Small intestine (tissue), 7 donors: ENCODE data around the gene LRRC27. TPM values are rescaled to one million over a fixed set of nuclear protein-coding genes. Genes with fewer than 3 reads are reported as not detected.

ENCODE experiments used
- DNase-seq, 2 donors: peaks; one replicate each; pipeline versions ENCODE4 v3.0.0 to v3.0.0-alpha.2; 2013
- FAIRE-seq: peaks from 2 replicates; lab custom pipeline; 2012; peaks lifted over from hg19 to GRCh38; lab: Jason Lieb, UNC
- H3K27ac ChIP-seq, 3 donors: one replicate each; pipeline ENCODE4 v1.5.1; 2013; ENCODE audit warnings: low read length in 2 of 3, mild to moderate bottlenecking in 2 of 3, control low read depth in 1 of 3, inconsistent platforms in 1 of 3, low read depth in 1 of 3, moderate library complexity in 1 of 3
- H3K27me3 ChIP-seq, 3 donors: one replicate each; pipeline ENCODE4 v1.6.1; 2013; ENCODE audit warnings: low read length in 3 of 3, inconsistent platforms in 1 of 3; ENCODE audit not compliant: control insufficient read depth in 3 of 3, insufficient read depth in 3 of 3
- H3K36me3 ChIP-seq, 3 donors: one replicate each; pipeline ENCODE4 v1.6.1; 2013; ENCODE audit warnings: low read length in 3 of 3, inconsistent platforms in 1 of 3, low read depth in 1 of 3, mild to moderate bottlenecking in 1 of 3, moderate library complexity in 1 of 3; ENCODE audit not compliant: control insufficient read depth in 3 of 3, insufficient read depth in 2 of 3
- H3K4me1 ChIP-seq, 3 donors: one replicate each; pipeline ENCODE4 v1.6.1; 2013; ENCODE audit warnings: low read length in 2 of 3, inconsistent platforms in 1 of 3, low read depth in 1 of 3, mild to moderate bottlenecking in 1 of 3, moderate library complexity in 1 of 3; ENCODE audit not compliant: control insufficient read depth in 3 of 3, insufficient read depth in 2 of 3
- H3K4me3 ChIP-seq, 3 donors: one replicate each; pipeline ENCODE4 v1.5.1; 2013; ENCODE audit warnings: low read length in 3 of 3, control low read depth in 1 of 3, inconsistent platforms in 1 of 3, low read depth in 1 of 3, mild to moderate bottlenecking in 1 of 3, moderate library complexity in 1 of 3
- H3K9me3 ChIP-seq, 2 donors: one replicate each; pipeline ENCODE4 v1.6.1; 2013; ENCODE audit warnings: low read depth in 1 of 2, low read length in 1 of 2; ENCODE audit not compliant: control insufficient read depth in 2 of 2, insufficient read depth in 1 of 2
- WGBS, 3 donors: extraction: QIAGEN DNeasy Blood & Tissue Kit; methylation state at CpG; one replicate each; pipeline ENCODE4 v1.1.7; 2013; 5-methylcytosine and 5-hydroxymethylcytosine counted together
- polyA plus RNA-seq, 4 donors: library from polyadenylated mRNA; stranded (reverse) in 3 of 4; unstranded in 1 of 4; fragments of 200-250 nt in 3 of 4; fragments of 120-200 nt in 1 of 4; gene quantifications; one replicate each; pipeline versions ENCODE4 v1.2.1 to v1.2.3, GENCODE V29; 2013
- donor health status: healthy with polysubstance abuse.
- donor health status: control.
- donor health status: control.
- donor health status: Bipolar disorder and iron deficiency.
- donor health status: healthy.

LRRC27 gene
- polyA plus RNA-seq, 4 donors: 4.7 to 14.1 (median 8.8) TPM

- DNase-seq (no peak), FAIRE-seq (no peak)
- H3K27ac ChIP-seq: no peak overlapping the region
- H3K9me3 ChIP-seq: peaks cover 0 to 6% of the 10 kb centered on the region in 2 donors
- H3K4me3 ChIP-seq: no peak overlapping the region
- no peaks in the 10 kb centered on the region for H3K4me1 ChIP-seq
- H3K27me3 ChIP-seq: no peaks in the 10 kb centered on the region
- WGBS, 3 donors: 83 to 89% (median 84%) methylated on average over 6 of the region's 6 CpGs
- peaks cover 2 to 42% (median 2%) of the 10 kb centered on the region in 3 donors for H3K36me3 ChIP-seq
These were observed 12.4 kb downstream of the LRRC27 start for GRCh38 chr10:132344386-132344785.

- WGBS, 3 donors: 88 to 93% (median 92%) methylated on average over 7 of the region's 7 CpGs
- Histone ChIP-seq H3K4me3 (no peak overlapping the region), H3K36me3 (peaks cover 2 to 38% (median 2%) of the 10 kb centered on the region in 3 donors), H3K27me3 (no peaks in the 10 kb centered on the region), H3K9me3 (peaks cover 0 to 6% of the 10 kb centered on the region in 2 donors), H3K27ac (no peak overlapping the region), H3K4me1 (no peaks in the 10 kb centered on the region)
- DNase-seq (no peak), FAIRE-seq (no peak)
These were observed 13.4 kb downstream of the LRRC27 start for GRCh38 chr10:132345345-132345744.

- H3K27me3 ChIP-seq: no peaks in the 10 kb centered on the region
- peaks cover 2 to 45% (median 5%) of the 10 kb centered on the region in 3 donors for H3K36me3 ChIP-seq
- DNase-seq (no peak), FAIRE-seq (no peak)
- WGBS, 3 donors: 91 to 94% (median 93%) methylated on average over 9 of the region's 9 CpGs
- H3K4me1 ChIP-seq: no peaks in the 10 kb centered on the region
- H3K27ac ChIP-seq: no peak overlapping the region
- H3K9me3 ChIP-seq: peaks cover 0 to 6% of the 10 kb centered on the region in 2 donors
- no peak overlapping the region for H3K4me3 ChIP-seq
These were observed 14.8 kb downstream of the LRRC27 start for GRCh38 chr10:132346806-132347205.

- peaks cover 0 to 5% of the 10 kb centered on the region in 2 donors for H3K9me3 ChIP-seq
- WGBS, 3 donors: 92 to 98% (median 94%) methylated on average over 22 to 23 of the region's 23 CpGs
- H3K27ac ChIP-seq: no peak overlapping the region
- DNase-seq (no peak), FAIRE-seq (no peak)
- peaks cover under 1 to 44% (median 5%) of the 10 kb centered on the region in 3 donors for H3K36me3 ChIP-seq
- H3K27me3 ChIP-seq: no peaks in the 10 kb centered on the region
- H3K4me3 ChIP-seq: no peak overlapping the region
- H3K4me1 ChIP-seq: no peaks in the 10 kb centered on the region
These were observed 15.4 kb downstream of the LRRC27 start for GRCh38 chr10:132347211-132347930.

- Histone ChIP-seq H3K27me3 (no peaks in the 10 kb centered on the region), H3K4me3 (no peak overlapping the region), H3K27ac (no peak overlapping the region), H3K9me3 (peaks cover 0 to 2% of the 10 kb centered on the region in 2 donors), H3K36me3 (peaks cover 0 to 45% (median 5%) of the 10 kb centered on the region in 3 donors), H3K4me1 (no peaks in the 10 kb centered on the region)
- FAIRE-seq: no peak
- WGBS, 3 donors: 83% methylated on average over 13 of the region's 13 CpGs
- DNase-seq: no peak
These were observed 15.9 kb downstream of the LRRC27 start for GRCh38 chr10:132347931-132348267.

- Histone ChIP-seq H3K4me1 (no peaks in the 10 kb centered on the region), H3K27me3 (no peaks in the 10 kb centered on the region), H3K27ac (no peak overlapping the region), H3K36me3 (peaks cover 0 to 54% (median 5%) of the 10 kb centered on the region in 3 donors), H3K9me3 (no peaks in the 10 kb centered on the region), H3K4me3 (no peak overlapping the region)
- WGBS, 3 donors: 84 to 89% (median 87%) methylated on average over 6 of the region's 6 CpGs
- FAIRE-seq: no peak
- no peak for DNase-seq
These were observed 17.8 kb downstream of the LRRC27 start for GRCh38 chr10:132349766-132350165.

GRCh38 chr10:132350391-132350790 is 18.4 kb downstream of the LRRC27 start:
- H3K9me3 ChIP-seq: no peaks in the 10 kb centered on the region
- no peaks in the 10 kb centered on the region for H3K27me3 ChIP-seq
- no peak for FAIRE-seq
- WGBS, 3 donors: 82 to 86% (median 84%) methylated on average over 11 of the region's 11 CpGs
- H3K27ac ChIP-seq: no peak overlapping the region
- H3K4me3 ChIP-seq: no peak overlapping the region
- H3K4me1 ChIP-seq: no peaks in the 10 kb centered on the region
- peaks cover 0 to 54% (median 4%) of the 10 kb centered on the region in 3 donors for H3K36me3 ChIP-seq
- DNase-seq: no peak

GRCh38 chr10:132350946-132351345 is 19.0 kb downstream of the LRRC27 start:
- H3K9me3 ChIP-seq: no peaks in the 10 kb centered on the region
- no peaks in the 10 kb centered on the region for H3K27me3 ChIP-seq
- peaks cover 2 to 55% (median 3%) of the 10 kb centered on the region in 3 donors for H3K36me3 ChIP-seq
- no peak overlapping the region for H3K27ac ChIP-seq
- DNase-seq (no peak), FAIRE-seq (no peak)
- H3K4me1 ChIP-seq: no peaks in the 10 kb centered on the region
- WGBS, 3 donors: 92 to 95% (median 94%) methylated on average over 17 of the region's 17 CpGs
- no peak overlapping the region for H3K4me3 ChIP-seq
